NT2/D1 (cell line): ENCODE measurements around the gene VCL.

Experiments
- SUZ12 ChIP-seq: IDR thresholded peaks from 2 replicates; pipeline ENCODE4 v1.6.1; 2011; ENCODE audit not compliant: insufficient read length, insufficient read depth; ENCODE audit errors: extremely low read depth
- YY1 ChIP-seq: IDR thresholded peaks from 2 replicates; pipeline ENCODE4 v1.6.1; 2011; ENCODE audit not compliant: insufficient read length, insufficient read depth
- ZNF274 ChIP-seq: IDR thresholded peaks from 2 replicates; pipeline ENCODE4 v1.6.1; 2011; ENCODE audit warnings: mild to moderate bottlenecking, low read depth, low read length

DNA sequence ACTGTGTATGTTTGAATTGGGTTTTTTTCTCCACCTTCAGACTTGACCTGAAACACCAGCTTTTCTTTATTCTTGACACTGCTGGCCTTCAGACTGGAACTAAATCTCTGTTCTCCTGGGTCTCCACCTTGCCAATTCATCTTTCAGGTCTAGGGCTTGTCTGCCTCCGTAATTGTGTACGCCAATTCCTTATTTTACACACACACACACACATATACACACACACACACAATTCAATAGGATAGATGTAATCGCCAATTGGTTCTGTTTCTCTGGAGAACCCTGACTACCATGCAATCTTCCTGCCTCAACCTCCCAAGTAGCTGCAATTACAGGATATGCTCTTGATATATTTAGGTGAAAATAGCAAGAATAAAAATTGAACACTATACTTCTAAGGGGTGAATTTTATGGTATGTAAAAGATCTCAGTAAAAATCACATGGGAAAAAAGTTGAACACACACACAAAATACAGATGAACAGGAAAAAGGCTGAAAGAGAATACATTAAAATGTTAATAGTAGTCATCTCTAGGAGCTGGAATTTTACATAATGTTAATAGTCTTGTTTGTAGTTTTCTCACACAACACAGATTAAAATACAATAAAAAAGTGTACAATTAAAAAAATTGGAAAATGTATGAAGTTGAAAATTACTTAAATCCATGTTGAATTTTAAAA is 6.6 kb upstream of the VCL start:
- TF ChIP-seq YY1: no peak
- TF ChIP-seq ZNF274: no peak
- TF ChIP-seq SUZ12: no peak
